ENCODE results near the gene ABHD2. TPM values are rescaled to one million over a fixed set of nuclear protein-coding genes. Genes with fewer than 3 reads are reported as not detected.

The ABHD2 gene
- polyA plus RNA-seq, 1 experiment: 51.5 TPM

GRCh38 chr15:89125088-89125826 is 37.0 kb downstream of the ABHD2 start:
- no peaks in the 10 kb centered on the region for H3K9me3 ChIP-seq (ENCODE audit: control insufficient read depth, insufficient read depth, low read length)
- H3K4me3 ChIP-seq (ENCODE audit: low read depth, low read length): no peak overlapping the region
- H3K27me3 ChIP-seq (ENCODE audit: control insufficient read depth, insufficient read depth, low read length): no peaks in the 10 kb centered on the region
- H3K27ac ChIP-seq (ENCODE audit: low read depth, low read length): no peak overlapping the region
- CTCF ChIA-PET: no interaction called here
- POLR2A ChIA-PET: no interaction called here
- DNase-seq (ENCODE audit: low read depth, low spot score): no peak
- no peak for TF ChIP-seq CTCF (IDR thresholded peaks at IDR 0.05; ENCODE audit: low read depth, low read length)

- no peaks in the 10 kb centered on the region for H3K9me3 ChIP-seq (ENCODE audit: control insufficient read depth, insufficient read depth, low read length)
- CTCF ChIA-PET: interaction anchor here (0.9 to 4.0 kb wide), 3 partner anchors 9 to 90 kb away, joined by 3 to 52 read pairs (median 4); no protein-coding TSS in a partner anchor
Observed at GRCh38 chr15:89126009-89126408, 37.8 kb downstream of the ABHD2 start.

GRCh38 chr15:89127054-89127702 is 38.9 kb downstream of the ABHD2 start:
- 0 out of 2 replicates have a peak, but pooled peaks have one; percentile 33 for TF ChIP-seq CTCF (IDR thresholded peaks at IDR 0.05; ENCODE audit: low read depth, low read length)

More at GRCh38 chr15:89126009-89126408, 37.8 kb downstream of the ABHD2 start:
- no peaks in the 10 kb centered on the region for H3K27me3 ChIP-seq (ENCODE audit: control insufficient read depth, insufficient read depth, low read length)
- no peak overlapping the region for H3K4me3 ChIP-seq (ENCODE audit: low read depth, low read length)
- POLR2A ChIA-PET: no interaction called here
- no peak overlapping the region for H3K27ac ChIP-seq (ENCODE audit: low read depth, low read length)
- no peak for DNase-seq (ENCODE audit: low read depth, low spot score)
- TF ChIP-seq CTCF (IDR thresholded peaks at IDR 0.05; ENCODE audit: low read depth, low read length): no peak

GRCh38 chr15:89128320-89129122 is 40.3 kb downstream of the ABHD2 start:
- POLR2A ChIA-PET: no interaction called here
- DNase-seq (ENCODE audit: low read depth, low spot score): no peak

More at GRCh38 chr15:89127054-89127702, 38.9 kb downstream of the ABHD2 start:
- Histone ChIP-seq H3K9me3 (ENCODE audit: control insufficient read depth, insufficient read depth, low read length) (no peaks in the 10 kb centered on the region), H3K27me3 (ENCODE audit: control insufficient read depth, insufficient read depth, low read length) (no peaks in the 10 kb centered on the region), H3K4me3 (ENCODE audit: low read depth, low read length) (no peak overlapping the region), H3K27ac (ENCODE audit: low read depth, low read length) (no peak overlapping the region)
- ChIA-PET POLR2A (no interaction called here), CTCF (interaction anchor here (0.9 to 4.0 kb wide), 4 partner anchors 10 to 91 kb away, joined by 3 to 52 read pairs (median 4); no protein-coding TSS in a partner anchor)
- no peak for DNase-seq (ENCODE audit: low read depth, low spot score)

More at GRCh38 chr15:89128320-89129122, 40.3 kb downstream of the ABHD2 start:
- no peak overlapping the region for H3K4me3 ChIP-seq (ENCODE audit: low read depth, low read length)
- no peak for TF ChIP-seq CTCF (IDR thresholded peaks at IDR 0.05; ENCODE audit: low read depth, low read length)
- no peak overlapping the region for H3K27ac ChIP-seq (ENCODE audit: low read depth, low read length)
- CTCF ChIA-PET: interaction anchor here (0.6 to 4.0 kb wide), 17 partner anchors 8 to 224 kb away, joined by 3 to 52 read pairs (median 7); no protein-coding TSS in a partner anchor
- no peaks in the 10 kb centered on the region for H3K9me3 ChIP-seq (ENCODE audit: control insufficient read depth, insufficient read depth, low read length)
- H3K27me3 ChIP-seq (ENCODE audit: control insufficient read depth, insufficient read depth, low read length): no peaks in the 10 kb centered on the region
